ENCODE measurements around the gene PIAS4.

The PIAS4 gene

GRCh38 chr19:4038057-4038456 lies 30.5 kb downstream of the PIAS4 start:
- TF ChIP-seq CTCF (IDR thresholded peaks at IDR 0.05; ENCODE audit: low read depth, low read length) = no peak
- no peak for DNase-seq (ENCODE audit: extremely low read depth, low read depth)

GRCh38 chr19:4038661-4039423 lies 31.3 kb downstream of the PIAS4 start:
- no peak for TF ChIP-seq CTCF (IDR thresholded peaks at IDR 0.05; ENCODE audit: low read depth, low read length)
- DNase-seq (ENCODE audit: extremely low read depth, low read depth) = no peak

- no peak for DNase-seq (ENCODE audit: extremely low read depth, low read depth)
- TF ChIP-seq CTCF (IDR thresholded peaks at IDR 0.05; ENCODE audit: low read depth, low read length) = no peak
Observed at GRCh38 chr19:4042064-4042730, 34.7 kb downstream of the PIAS4 start.

GRCh38 chr19:4042731-4043082 lies 35.2 kb downstream of the PIAS4 start:
- DNase-seq (ENCODE audit: extremely low read depth, low read depth) = no peak
- no peak for TF ChIP-seq CTCF (IDR thresholded peaks at IDR 0.05; ENCODE audit: low read depth, low read length)

- no peak for DNase-seq (ENCODE audit: extremely low read depth, low read depth)
- no peak for TF ChIP-seq CTCF (IDR thresholded peaks at IDR 0.05; ENCODE audit: low read depth, low read length)
Observed at GRCh38 chr19:4043401-4043800, 35.9 kb downstream of the PIAS4 start.

GRCh38 chr19:4043966-4044715 lies 36.6 kb downstream of the PIAS4 start:
- no peak for TF ChIP-seq CTCF (IDR thresholded peaks at IDR 0.05; ENCODE audit: low read depth, low read length)
- DNase-seq (ENCODE audit: extremely low read depth, low read depth) = no peak

- TF ChIP-seq CTCF (IDR thresholded peaks at IDR 0.05; ENCODE audit: low read depth, low read length) = no peak
- DNase-seq (ENCODE audit: extremely low read depth, low read depth) = no peak
Observed at GRCh38 chr19:4044990-4045465, 37.5 kb downstream of the PIAS4 start.

Measured in AG09319 (cell line).